Measurements from ENCODE around the gene SLC39A5.

GRCh38 chr12:56260380-56260779 is 30.5 kb downstream of the SLC39A5 start:
- TF ChIP-seq TCF12 (IDR thresholded peaks at IDR 0.05; ENCODE audit: low read depth, low read length) (no peak), TAF1 (IDR thresholded peaks at IDR 0.05; ENCODE audit: low read depth, low read length) (no peak), CHD2 (IDR thresholded peaks at IDR 0.05; ENCODE audit: low read length) (no peak), CTCF (IDR thresholded peaks at IDR 0.05; ENCODE audit: control extremely low read depth in 1 of 3, insufficient read depth in 1 of 3, low read depth in 1 of 3, low read length in 3 of 3) (no peak), POLR2AphosphoS5 (IDR thresholded peaks at IDR 0.05; ENCODE audit: low read depth, low read length) (no peak), CHD1 (IDR thresholded peaks at IDR 0.05; ENCODE audit: low read depth, low read length) (no peak), CBX5 (IDR thresholded peaks at IDR 0.05; ENCODE audit: low read depth, low read length) (no peak), RAD21 (IDR thresholded peaks at IDR 0.05 in 1 of 2, conservative IDR thresholded peaks at IDR 0.05 in 1 of 2; ENCODE audit: low read depth in 2 of 2, low read length in 2 of 2) (no peak), RNF2 (IDR thresholded peaks at IDR 0.05; ENCODE audit: borderline replicate concordance, low read depth, low read length, missing control alignments, poor library complexity, severe bottlenecking) (no peak), TEAD4 (IDR thresholded peaks at IDR 0.05; ENCODE audit: low read depth, low read length) (no peak)
